H1 (cell line): ENCODE data around the gene NFIA. TPM values are rescaled to one million over a fixed set of nuclear protein-coding genes. Genes with fewer than 3 reads are reported as not detected.
A peak's percentile ranks its signal among the peaks of the same experiment; 100 is the strongest.

Source experiments
- CEBPB ChIP-seq: IDR thresholded peaks from 2 replicates; pipeline ENCODE4 v1.6.1; 2012; ENCODE audit warnings: low read depth, low read length
- CHD7 ChIP-seq: fragments of 300-600 bp; sonication (generic); IDR thresholded peaks from 2 replicates; pipeline ENCODE4 v1.7.1; 2012; ENCODE audit warnings: low read length, moderate library complexity, mild to moderate bottlenecking, inconsistent platforms; ENCODE audit not compliant: insufficient replicate concordance
- EP300 ChIP-seq, 2 experiments: IDR thresholded peaks; 1 replicate in 1 of 2; 2 replicates in 1 of 2; pipeline ENCODE4 v1.6.1; 2011 to 2012; ENCODE audit warnings: low read depth in 2 of 2, low read length in 2 of 2, mild to moderate bottlenecking in 2 of 2, borderline replicate concordance in 1 of 2, inconsistent platforms in 1 of 2, moderate library complexity in 1 of 2
- EZH2 ChIP-seq: fragments of 200-600 bp; sonication (generic); IDR thresholded peaks from 2 replicates; pipeline ENCODE4 v1.7.1; 2012; ENCODE audit warnings: low read depth, mild to moderate bottlenecking, moderate library complexity, low read length, inconsistent platforms; ENCODE audit not compliant: severe bottlenecking
- JUND ChIP-seq: IDR thresholded peaks from 2 replicates; pipeline ENCODE4 v1.6.1; 2011; ENCODE audit warnings: mild to moderate bottlenecking, improper control_type of control experiment, low read length
- KDM4A ChIP-seq: IDR thresholded peaks from one replicate; pipeline ENCODE4 v1.7.1; 2012; ENCODE audit warnings: low read depth, mild to moderate bottlenecking, moderate library complexity, low read length, inconsistent platforms; ENCODE audit not compliant: severe bottlenecking
- KDM5A ChIP-seq: fragments of 200-600 bp; IDR thresholded peaks from 2 replicates; pipeline ENCODE4 v1.7.1; 2012; ENCODE audit warnings: mild to moderate bottlenecking, low read length, inconsistent platforms, mixed read lengths
- SP4 ChIP-seq: IDR thresholded peaks from 2 replicates; pipeline ENCODE4 v1.6.1; 2012; ENCODE audit warnings: low read length, inconsistent platforms
- USF2 ChIP-seq: IDR thresholded peaks from 2 replicates; pipeline ENCODE4 v1.6.1; 2011; ENCODE audit warnings: low read length, improper control_type of control experiment
- polyA plus RNA-seq, 7 experiments: library from polyadenylated mRNA; depleted of rRNA in 3 of 7; stranded (reverse) in 5 of 7; unstranded in 2 of 7; fragments of >200 nt in 5 of 7; fragments of 200-250 nt in 2 of 7; gene quantifications; 1 replicate in 5 of 7; 2 replicates in 1 of 7; 4 replicates in 1 of 7; pipeline versions ENCODE4 v1.2.1 to v1.2.3, GENCODE V29; 2011 to 2013; ENCODE audit warnings: missing spikeins in 2 of 7, mixed read lengths in 2 of 7
- total RNA-seq: library from RNA; stranded (reverse); fragmentation: NEBNext Ultra II Directional; extraction: Animal tissue kit (Norgen Biotek cat#: 25700); gene quantifications from 2 replicates; pipeline ENCODE4 v1.2.1, GENCODE V29; 2021

NFIA gene
- total and polyA plus RNA-seq, 2 of the 8 experiments (the other 6 are each of a cell fraction or from before 2014, with no cell fraction given), result 1.8 to 2.3 TPM

- TF ChIP-seq CHD7, result peak; percentile 67
- no peak for TF ChIP-seq EZH2
- TF ChIP-seq CEBPB, result peak; percentile 38; the same call in 1 of the 2 replicates
- no peak for TF ChIP-seq SP4
- TF ChIP-seq KDM4A, result no peak
- no peak for TF ChIP-seq JUND
- no peak for TF ChIP-seq KDM5A
- TF ChIP-seq USF2, result no peak
- no peak for TF ChIP-seq EP300 (IDR thresholded peaks at IDR 0.05; ENCODE audit: borderline replicate concordance in 1 of 2, low read depth in 2 of 2, low read length in 2 of 2)
These were observed 213.6 kb downstream of the NFIA start (continued) for GRCh38 chr1:61295818-61296537.
